ENCODE data around the gene EGLN2. TPM values are rescaled to one million over a fixed set of nuclear protein-coding genes. Genes with fewer than 3 reads are reported as not detected.
"Not testable (repeated sequence)": the region's sequence is repeated elsewhere in the genome, so short reads cannot be mapped to it uniquely, and the experiment has no call there.

The EGLN2 gene
- total RNA-seq, 1 donor from 2014 or later = 48.4 TPM

DNA sequence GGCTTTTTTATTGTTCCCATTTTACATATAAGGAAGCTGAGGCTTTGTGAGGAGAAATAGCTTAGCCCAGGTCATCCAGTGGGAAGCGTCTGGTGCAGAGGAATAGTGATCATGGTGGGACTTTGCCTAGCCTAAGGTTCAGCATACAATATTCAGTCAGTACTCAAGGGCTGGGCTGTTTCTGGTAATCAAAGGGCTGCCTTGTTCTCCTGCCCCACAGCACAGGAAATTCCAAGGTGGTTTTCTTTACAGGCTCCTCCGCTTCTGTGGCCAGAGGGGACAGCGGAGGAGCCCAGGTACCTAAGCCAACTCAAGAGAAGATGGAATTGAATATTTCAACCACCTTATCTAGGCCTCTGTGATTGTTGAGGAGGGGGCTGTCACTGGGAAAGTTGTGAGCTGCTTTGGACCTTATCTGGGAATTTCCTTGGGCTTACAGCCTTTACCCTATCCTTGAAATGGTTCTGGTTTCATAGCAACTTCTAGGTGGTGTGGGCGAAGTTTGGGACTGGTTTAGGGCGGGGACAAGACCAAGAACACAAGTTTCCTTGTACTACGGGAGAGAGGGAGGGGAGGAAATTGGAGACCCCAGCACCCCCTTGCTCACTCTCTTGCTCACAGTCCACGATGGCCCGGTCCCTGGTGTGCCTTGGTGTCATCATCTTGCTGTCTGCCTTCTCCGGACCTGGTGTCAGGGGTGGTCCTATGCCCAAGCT lies 23.9 kb upstream of the EGLN2 start, which contains the start of gene MIA:
Gene MIA (plus strand): TSS at position 606 of the 716 bp plus-strand sequence. CDS start 22 bp downstream, at position 628.
- intact Hi-C loops (cut with DNase I) = no loop called here
- DNase-seq (ENCODE audit: low spot score) = no peak

DNA sequence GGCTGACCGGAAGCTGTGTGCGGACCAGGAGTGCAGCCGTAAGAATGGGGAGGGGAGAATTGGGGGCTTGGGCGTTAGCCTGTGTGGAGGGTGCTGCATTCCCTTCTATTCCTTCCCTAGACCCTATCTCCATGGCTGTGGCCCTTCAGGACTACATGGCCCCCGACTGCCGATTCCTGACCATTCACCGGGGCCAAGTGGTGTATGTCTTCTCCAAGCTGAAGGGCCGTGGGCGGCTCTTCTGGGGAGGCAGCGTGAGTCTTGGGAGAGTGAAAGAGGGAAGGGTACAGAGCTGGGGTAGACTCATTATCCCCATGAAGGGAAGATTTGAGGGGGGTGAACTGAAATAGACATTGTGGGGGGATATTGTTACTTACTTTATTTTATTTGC lies 23.4 kb upstream of the EGLN2 start:
- intact Hi-C loops (cut with DNase I) = no loop called here
- no peak for DNase-seq (ENCODE audit: low spot score)

DNA sequence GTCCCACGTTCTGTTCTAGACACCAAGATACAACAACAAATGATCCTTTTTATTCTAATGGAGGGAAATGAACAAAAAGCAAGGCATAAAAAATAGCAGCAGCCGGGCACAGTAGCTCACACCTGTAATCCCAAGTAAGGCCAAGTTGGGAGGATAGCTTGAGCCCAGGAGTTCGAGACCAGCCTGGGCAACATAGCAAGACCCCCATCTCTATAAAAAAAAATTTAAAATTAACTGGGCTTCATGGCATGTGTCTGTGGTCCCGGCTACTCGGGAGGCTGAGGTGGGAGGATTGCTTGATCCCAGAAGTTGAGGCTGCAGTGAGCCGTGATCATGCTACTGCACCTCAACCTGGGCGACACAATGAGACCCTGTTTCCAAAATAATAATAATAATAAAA lies 22.6 kb upstream of the EGLN2 start:
- no peak for DNase-seq (ENCODE audit: low spot score)
- intact Hi-C loops (cut with DNase I) = no loop called here

DNA sequence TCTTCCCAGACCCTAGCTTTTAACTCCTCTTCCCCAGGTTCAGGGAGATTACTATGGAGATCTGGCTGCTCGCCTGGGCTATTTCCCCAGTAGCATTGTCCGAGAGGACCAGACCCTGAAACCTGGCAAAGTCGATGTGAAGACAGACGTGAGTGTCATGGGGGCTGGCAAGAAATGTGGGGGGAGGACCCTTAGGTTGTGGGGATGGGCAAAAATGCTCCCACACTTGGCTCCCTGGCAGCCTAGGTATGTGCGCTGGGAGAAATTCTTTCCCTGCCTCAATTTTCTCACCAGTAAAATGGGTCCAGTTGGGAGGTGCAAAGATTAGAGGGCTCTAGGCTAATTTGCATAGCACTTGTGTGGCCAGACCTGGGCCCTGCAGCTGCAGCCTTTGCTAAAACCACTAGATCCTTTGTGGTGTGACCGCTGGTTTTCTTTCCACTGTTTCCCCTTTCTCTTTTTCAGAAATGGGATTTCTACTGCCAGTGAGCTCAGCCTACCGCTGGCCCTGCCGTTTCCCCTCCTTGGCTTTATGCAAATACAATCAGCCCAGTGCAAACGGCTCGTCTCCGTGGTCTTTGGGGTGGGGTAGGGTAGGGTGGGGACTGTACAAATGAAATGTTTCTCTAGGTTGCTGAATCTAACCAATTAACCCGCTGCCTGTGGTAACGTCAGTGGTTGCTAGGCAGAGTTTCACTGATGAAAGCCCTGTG lies 21.9 kb upstream of the EGLN2 start:
- intact Hi-C loops (cut with DNase I) = no loop called here
- peak; percentile 95 for DNase-seq (ENCODE audit: low spot score)

DNA sequence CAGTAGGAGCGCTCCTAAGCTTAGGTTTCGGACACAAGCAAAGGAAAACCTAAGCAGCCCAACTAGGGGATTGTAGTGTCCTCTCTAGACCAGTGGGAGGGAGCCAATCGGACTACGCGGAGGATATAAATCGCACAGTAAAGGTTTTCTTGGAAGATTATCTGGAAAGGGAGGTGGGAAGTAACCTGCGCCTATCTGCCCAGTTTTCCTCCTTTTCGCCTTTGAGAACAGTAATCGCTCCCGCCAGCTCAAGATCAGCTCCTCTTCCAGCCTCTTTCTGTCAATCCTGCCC lies 21.4 kb upstream of the EGLN2 start:
- intact Hi-C loops (cut with DNase I) = no loop called here
- DNase-seq (ENCODE audit: low spot score) = no peak

DNA sequence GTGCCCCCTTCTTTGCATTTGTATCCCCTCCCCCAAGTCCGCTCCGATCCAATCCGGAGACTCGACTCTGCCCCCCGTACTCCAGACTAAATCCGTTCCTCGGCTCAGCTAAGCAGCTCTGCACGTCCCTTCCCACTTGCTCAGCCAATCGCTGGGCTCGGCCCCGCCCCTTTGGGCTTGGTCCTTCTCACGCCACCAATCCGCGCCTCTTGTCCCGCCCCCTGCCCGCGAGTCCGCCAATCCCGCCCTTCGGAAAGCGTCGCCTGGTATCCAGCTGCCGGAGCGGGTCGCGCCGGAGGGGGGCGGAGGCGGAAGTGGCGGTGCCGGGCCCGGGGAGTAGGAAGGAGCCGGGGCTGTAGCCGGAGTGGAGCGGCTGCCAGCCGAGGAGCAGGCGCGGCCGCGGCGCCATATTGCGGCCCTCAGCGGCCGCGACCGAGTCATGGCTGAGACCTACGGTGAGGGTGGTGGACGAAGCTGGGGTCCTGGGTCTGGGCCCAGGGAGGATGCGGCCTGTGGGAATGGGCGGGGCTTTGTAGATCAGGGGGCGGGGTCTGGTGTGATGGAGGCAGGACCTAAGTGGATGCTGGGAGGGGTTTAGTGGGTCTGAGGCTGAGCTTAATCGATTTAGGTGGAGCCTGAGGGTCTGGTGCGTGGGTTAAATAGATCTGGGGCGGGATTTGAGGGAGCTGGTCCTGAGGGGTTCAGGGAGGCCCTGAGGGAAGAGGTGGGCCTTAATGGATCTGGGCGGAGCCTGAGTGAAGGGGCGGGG lies 20.9 kb upstream of the EGLN2 start, which contains the start of gene RAB4B:
Gene RAB4B (plus strand): TSS at position 311 of the 769 bp plus-strand sequence. CDS start 129 bp downstream, at position 440.
- intact Hi-C loops (cut with DNase I) = loop anchor here (2.0 kb wide), 1 partner anchor 27 kb away; the partner anchor contains the start of genes ACTMAP and SNRPA
- peak; percentile 100 for DNase-seq (ENCODE audit: low spot score)

DNA sequence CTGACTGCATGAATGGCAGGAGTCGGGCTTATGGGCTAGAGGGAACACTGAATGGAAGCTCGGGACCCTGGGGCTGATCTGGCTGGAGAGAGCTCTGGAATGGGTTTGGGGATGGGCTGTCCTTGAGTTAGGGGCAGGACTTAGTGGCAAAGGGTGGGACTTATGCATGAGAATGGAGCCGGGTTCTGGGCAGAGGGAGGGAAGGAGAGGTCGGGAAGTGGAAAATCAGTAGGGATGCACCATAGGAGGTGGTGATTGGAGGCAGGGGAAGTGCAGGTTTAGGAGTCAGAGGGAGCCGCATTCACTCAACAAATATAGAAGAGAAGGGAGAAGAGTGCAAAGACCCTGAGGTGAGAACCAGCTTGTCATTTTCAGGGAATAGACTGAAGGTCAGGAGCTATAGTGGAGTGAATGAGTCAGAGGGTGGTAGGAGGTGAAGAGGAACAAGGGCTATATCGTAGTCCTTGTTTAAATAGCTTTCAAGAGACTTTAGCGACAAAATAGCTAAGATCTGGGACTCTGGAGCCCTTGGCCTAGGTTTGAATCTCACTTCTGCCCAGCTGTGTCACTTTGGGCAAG lies 20.2 kb upstream of the EGLN2 start:
- intact Hi-C loops (cut with DNase I) = loop anchor here (2.0 kb wide), 1 partner anchor 28 kb away; the partner anchor contains the start of genes ACTMAP and SNRPA
- no peak for DNase-seq (ENCODE audit: low spot score)

DNA sequence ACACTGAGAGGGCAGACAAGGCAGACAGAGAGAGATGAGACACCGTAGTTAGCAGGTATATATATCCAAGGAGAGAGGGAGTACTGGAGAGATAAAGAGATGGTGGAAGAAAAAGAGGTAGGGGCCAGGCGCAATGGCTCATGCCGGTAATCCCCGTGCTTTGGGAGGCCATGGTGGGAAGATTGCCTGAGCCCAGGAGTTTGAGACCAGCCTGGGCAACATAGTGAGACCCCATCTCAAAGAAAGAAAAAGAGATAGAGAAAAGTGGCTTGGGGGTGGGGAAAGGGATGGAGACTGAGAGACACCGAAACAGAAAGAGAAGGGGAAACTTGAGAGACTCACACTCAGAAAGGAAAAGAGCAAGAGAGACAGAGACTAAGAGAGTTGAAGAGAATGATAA lies 18.4 kb upstream of the EGLN2 start:
- DNase-seq (ENCODE audit: low spot score) = no peak
- intact Hi-C loops (cut with DNase I) = no loop called here

DNA sequence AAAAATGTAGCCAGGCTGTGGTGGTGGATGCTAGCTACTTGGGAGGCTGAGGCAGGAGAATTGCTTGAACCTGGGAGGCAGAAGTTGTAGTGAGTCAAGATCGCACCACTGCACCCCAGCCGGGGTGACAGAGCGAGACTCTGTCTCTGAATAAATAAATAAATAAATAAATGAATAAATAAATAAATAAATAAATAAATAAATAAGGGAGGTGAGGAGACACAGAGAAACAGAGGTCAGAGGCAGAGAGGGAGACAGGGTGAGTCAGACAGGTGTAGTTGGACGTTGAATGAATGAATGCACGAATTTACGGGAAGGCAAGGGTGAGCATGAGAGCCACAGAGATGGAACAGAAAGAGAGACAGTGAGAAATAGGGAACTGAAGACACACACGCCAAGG lies 17.9 kb upstream of the EGLN2 start:
- intact Hi-C loops (cut with DNase I) = no loop called here
- no peak for DNase-seq (ENCODE audit: low spot score)

DNA sequence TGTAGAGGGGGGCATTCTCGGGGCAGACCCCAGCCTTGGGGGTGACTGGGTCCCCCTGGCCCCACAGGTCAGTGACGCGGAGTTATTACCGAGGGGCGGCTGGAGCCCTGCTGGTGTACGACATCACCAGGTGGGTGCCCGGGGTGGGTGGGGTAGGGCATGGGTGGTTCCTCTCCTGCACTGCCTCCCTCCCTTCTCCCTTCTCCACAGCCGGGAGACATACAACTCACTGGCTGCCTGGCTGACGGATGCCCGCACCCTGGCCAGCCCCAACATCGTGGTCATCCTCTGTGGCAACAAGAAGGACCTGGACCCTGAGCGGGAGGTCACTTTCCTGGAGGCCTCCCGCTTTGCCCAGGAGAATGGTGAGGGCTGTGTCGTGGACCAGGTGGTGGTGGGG lies 15.3 kb upstream of the EGLN2 start:
- DNase-seq (ENCODE audit: low spot score) = no peak
- intact Hi-C loops (cut with DNase I) = no loop called here

DNA sequence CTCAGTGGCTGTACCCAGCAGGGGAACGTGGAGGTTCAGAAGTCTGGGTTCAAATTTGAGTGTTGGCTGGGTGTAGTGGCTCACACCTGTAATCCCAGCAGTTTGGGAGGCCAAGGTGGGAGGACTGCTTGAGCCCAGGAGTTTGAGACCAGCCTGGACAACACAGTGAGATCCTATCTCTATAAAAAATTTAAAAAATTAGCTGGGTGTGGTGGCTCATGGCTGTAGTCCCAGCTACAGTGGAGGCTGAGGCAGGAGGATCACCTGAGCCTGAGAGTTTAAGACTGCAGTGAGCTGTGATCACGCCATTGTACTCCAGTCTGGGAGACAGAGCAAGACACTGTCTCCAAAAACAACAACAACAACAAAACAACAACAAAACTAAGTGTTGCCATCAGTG lies 14.8 kb upstream of the EGLN2 start:
- DNase-seq (ENCODE audit: low spot score); intact Hi-C loops (cut with DNase I): not testable (repeated sequence)

DNA sequence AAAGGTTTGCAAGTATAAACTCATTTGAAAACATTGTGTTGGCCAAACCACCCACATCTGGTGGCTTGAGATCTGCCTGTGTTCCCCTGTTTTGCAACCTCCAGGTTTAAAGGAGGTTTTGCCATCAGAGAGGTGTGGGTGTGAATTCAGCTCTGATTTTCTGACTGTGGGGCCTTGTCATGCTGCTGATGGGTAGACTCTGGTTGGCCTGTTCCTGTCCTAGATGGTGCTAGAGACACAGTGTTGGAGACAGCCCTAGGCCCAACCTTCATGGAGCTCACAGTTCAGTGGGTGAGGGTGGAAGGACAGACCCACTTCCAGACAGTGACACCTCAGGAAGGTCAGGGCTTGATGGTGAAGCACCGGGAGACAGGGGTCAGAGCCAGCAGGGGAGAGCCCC lies 13.5 kb upstream of the EGLN2 start:
- intact Hi-C loops (cut with DNase I) = no loop called here
- DNase-seq (ENCODE audit: low spot score) = no peak

DNA sequence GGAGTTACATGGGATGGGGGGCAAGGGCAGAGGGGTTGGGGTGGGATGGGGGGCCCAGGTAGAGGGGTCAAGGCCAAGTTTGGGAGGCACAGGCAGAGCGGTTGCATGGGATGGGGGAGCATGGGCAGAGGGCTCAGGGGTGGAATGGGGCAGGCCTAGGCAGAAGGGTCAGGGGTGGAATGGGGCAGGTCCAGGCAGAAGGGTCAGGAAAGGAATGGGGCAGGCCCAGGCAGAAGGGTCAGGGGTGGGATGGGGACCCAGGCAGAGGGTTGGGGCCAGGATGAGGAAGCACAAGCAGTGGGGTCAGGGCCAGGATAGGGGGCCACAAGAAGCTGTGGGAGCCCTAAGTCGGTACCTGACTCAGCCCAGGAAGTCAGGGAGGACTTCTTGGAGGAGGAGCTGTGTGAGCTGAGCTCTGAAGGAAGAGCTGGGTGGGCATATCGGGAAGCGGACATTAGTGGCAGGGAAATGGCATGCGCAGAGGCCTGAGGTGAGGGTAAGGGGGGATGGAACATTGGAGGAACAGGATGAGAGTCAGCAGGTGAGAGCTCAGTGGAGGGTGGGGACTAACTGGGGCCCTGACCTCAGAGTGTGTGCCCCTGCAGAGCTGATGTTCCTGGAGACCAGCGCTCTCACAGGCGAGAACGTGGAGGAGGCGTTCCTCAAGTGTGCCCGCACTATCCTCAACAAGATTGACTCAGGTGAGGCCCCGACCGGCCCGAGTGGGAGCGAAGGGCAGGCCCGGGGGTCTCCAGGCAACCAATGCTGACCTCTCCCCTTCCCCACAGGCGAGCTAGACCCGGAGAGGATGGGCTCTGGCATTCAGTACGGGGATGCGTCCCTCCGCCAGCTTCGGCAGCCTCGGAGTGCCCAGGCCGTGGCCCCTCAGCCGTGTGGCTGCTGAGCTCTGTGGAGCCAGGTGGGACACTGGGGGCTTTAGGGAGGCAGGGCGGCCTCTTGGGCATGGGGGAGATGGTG lies 12.6 kb upstream of the EGLN2 start:
- intact Hi-C loops (cut with DNase I) = no loop called here
- DNase-seq (ENCODE audit: low spot score) = no peak

DNA sequence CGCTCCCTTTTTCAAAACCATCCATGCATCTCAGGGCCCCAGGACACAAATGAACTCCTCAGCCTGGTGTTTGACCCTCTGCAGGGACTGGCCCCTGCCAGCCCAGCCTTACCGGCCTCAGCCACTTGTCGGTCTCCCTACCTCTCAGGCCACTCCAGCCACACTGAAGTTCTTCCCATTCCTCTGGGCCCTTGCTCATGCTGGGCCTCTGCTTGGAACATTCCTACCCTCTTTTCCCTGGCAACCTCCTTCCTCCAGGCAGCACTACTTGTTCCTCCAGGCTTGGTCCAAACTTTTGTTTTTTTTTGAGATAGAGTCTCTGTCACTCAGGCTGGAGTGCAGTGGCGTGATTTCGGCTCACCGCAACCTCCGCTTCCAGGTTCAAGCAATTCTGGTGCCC lies 7.6 kb upstream of the EGLN2 start:
- DNase-seq (ENCODE audit: low spot score) = no peak
- intact Hi-C loops (cut with DNase I) = no loop called here

DNA sequence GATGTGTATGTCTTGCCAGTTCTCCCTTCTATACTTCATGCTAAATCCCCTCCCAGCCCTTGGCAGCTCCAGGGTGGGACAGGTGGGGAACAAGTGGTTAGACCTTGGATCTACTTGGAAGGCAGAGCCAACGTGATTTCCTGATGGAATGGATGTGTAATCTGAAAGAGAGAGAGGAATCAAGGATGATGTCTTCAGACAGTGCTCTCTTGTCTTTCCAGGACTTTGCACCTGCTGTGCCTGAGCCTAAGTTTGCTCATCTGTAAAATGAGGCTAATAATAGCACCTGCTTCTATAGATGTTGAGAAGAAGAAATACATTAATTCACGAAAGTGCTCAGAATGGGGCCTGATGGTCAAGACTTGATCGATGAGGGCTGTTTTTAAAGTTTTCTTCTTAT lies 7.0 kb upstream of the EGLN2 start:
- no peak for DNase-seq (ENCODE audit: low spot score)
- intact Hi-C loops (cut with DNase I) = no loop called here

DNA sequence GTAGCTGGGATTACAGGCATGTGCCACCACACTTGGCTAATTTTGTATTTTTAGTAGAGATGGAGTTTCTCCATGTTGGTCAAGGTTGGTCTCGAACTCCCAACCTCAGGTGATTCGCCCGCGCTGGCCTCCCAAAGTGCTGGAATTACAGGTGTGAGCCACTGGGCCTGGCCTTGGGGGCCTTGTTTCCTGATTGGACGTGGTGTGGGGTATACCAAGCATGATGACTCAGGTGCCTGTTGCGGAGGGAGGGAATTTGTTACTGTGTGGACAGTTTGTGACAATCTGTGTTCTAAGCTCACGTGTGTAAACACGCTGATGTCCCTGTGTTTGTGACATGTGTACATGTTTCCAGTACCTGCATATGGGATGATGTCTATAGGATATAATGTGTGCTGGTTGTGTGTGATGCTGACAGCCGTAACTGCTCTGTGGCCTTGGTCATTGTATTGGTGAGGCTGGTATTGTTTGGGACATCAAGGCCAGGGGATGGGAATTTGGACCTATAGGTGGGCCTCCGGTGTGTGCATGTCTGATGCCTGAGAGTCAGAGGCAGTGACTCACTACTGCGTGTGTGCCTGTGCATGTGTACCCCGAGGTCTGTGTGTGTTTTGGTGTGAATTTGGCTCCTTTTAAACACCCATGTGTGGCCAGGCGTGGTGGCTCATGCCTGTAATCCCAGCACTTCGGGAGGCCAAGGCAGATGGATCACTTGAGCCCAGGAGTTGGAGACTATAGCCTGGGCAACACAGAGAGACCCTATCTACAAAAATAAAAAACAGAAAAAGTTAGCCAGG lies 1.6 kb upstream of the EGLN2 start:
- DNase-seq (ENCODE audit: low spot score) = no peak
- intact Hi-C loops (cut with DNase I) = no loop called here

DNA sequence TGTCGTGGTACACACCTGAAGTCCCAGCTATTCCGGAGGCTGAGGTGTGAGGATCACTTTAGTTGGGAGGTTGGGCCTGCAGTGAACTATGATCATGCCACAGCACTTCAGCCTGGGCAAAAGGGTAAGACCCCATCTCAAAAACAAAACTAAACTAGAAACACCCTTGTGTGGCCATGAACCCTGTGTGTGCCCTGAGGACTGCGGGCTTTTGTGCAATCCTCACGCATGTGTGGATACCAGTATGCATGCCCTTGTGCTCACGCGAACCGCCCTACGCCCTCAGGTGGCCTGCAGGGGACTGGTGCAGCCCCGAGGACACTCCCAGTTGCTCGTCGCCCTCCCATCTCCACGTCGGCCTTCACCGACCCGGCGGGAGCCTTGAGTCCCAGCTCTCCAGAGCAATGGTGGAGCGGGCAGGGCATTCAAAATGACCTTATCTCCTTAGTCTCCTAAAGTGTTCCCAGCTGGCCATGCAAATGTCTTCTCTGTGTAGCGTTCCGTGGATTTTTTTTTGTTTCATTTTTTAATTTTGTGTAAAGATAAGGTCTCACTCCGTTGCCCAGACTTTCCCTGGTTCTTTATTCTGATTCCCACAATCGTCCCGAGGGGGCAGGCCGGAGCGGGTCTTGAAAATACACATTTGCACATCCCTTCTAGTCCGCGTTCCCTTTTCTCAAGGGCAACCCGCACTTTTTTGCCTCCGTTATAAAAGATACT lies 868 bp upstream of the EGLN2 start:
- DNase-seq (ENCODE audit: low spot score) = no peak
- intact Hi-C loops (cut with DNase I) = loop anchor here (1.0 to 2.0 kb wide), 2 partner anchors 82 to 135 kb away; partner anchors contain the start of gene COQ8B
